Measurements from ENCODE around the gene PFDN5. TPM values are rescaled to one million over a fixed set of nuclear protein-coding genes. Genes with fewer than 3 reads are reported as not detected.
A peak's percentile ranks its signal among the peaks of the same experiment; 100 is the strongest.

The PFDN5 gene
- total and polyA plus RNA-seq, 9 of the 15 experiments (the other 6 are each of a cell fraction or from before 2014, with no cell fraction given), result 361 to 1,636 (median 742) TPM

- TF ChIP-seq ZNF740 (CRISPR knock-in tag; IDR thresholded peaks at IDR 0.05) (0 out of 2 replicates have a peak, but pooled peaks have one; percentile 28), ZNF740 (tag; IDR thresholded peaks at IDR 0.05) (no peak), ZNF644 (tag; IDR thresholded peaks at IDR 0.05; ENCODE audit: low read depth) (0 out of 2 replicates have a peak, but pooled peaks have one; percentile 66), KLF6 (CRISPR knock-in tag; IDR thresholded peaks at IDR 0.05; ENCODE audit: borderline replicate concordance) (no peak), EGR1 (conservative IDR thresholded peaks at IDR 0.05) (peak; percentile 99), TOE1 (IDR thresholded peaks at IDR 0.05; ENCODE audit: borderline replicate concordance) (0 out of 2 replicates have a peak, but pooled peaks have one; percentile 8), TOE1 (CRISPR knock-in tag; IDR thresholded peaks at IDR 0.05; ENCODE audit: borderline replicate concordance, low read depth) (no peak), ARID1B (IDR thresholded peaks at IDR 0.05) (peak; percentile 77), MNT (conservative IDR thresholded peaks at IDR 0.05) (peak; percentile 90 to 96), FOXA3 (CRISPR knock-in tag; conservative IDR thresholded peaks at IDR 0.05 in 1 of 2, IDR thresholded peaks at IDR 0.05 in 1 of 2) (0 out of 4 replicates have a peak, but pooled peaks of 1 of the 2 experiments have one; percentile 38), EP300 (IDR thresholded peaks at IDR 0.05; ENCODE audit: low read length) (0 out of 2 replicates have a peak, but pooled peaks have one; percentile 9), DLX4 (CRISPR knock-in tag; IDR thresholded peaks at IDR 0.05) (no peak), NFIC (IDR thresholded peaks at IDR 0.05) (peak; percentile 25; the same call in 1 of the 2 replicates), NRF1 (conservative IDR thresholded peaks at IDR 0.05 in 1 of 2, IDR thresholded peaks at IDR 0.05 in 1 of 2) (peak; percentile 76 to 80), NFE2 (IDR thresholded peaks at IDR 0.05; ENCODE audit: low read depth) (no peak), MAZ (CRISPR knock-in tag; conservative IDR thresholded peaks at IDR 0.05 in 1 of 2, IDR thresholded peaks at IDR 0.05 in 1 of 2) (peak; percentile 54 to 75; a peak in 3 of 4 replicates), ZNF717 (CRISPR knock-in tag; IDR thresholded peaks at IDR 0.05) (no peak), HIVEP1 (CRISPR knock-in tag; IDR thresholded peaks at IDR 0.05) (peak; percentile 94), TAL1 (IDR thresholded peaks at IDR 0.05) (peak; percentile 70; the same call in 1 of the 2 replicates), RAD51 (IDR thresholded peaks at IDR 0.05; ENCODE audit: borderline replicate concordance, low read depth) (peak; percentile 29; the same call in 1 of the 2 replicates), ELK1 (CRISPR knock-in tag; IDR thresholded peaks at IDR 0.05) (no peak), ZNF263 (CRISPR knock-in tag; IDR thresholded peaks at IDR 0.05; ENCODE audit: borderline replicate concordance) (peak; percentile 13; the same call in 1 of the 2 replicates), RBFOX2 (IDR thresholded peaks at IDR 0.05; ENCODE audit: low read depth, low read length) (peak; percentile 86), RBM34 (IDR thresholded peaks at IDR 0.05; ENCODE audit: borderline replicate concordance, insufficient read depth, low read length) (no peak), ZBTB17 (CRISPR knock-in tag; IDR thresholded peaks at IDR 0.05) (0 out of 2 replicates have a peak, but pooled peaks have one; percentile 45)
Measured at GRCh38 chr12:53267999-53268629, 27.2 kb upstream of the PFDN5 start, which contains the start of gene ESPL1 (continued).

All from K562 (cell line).